Esophagus (tissue), 2 donors: Measurements from ENCODE around the gene FCN1. TPM values are rescaled to one million over a fixed set of nuclear protein-coding genes. Genes with fewer than 3 reads are reported as not detected.

Experiments used
- H3K27ac ChIP-seq, 2 donors: one replicate each; pipeline ENCODE4 v1.5.1; 2013; ENCODE audit warnings: low read depth in 2 of 2, mild to moderate bottlenecking in 2 of 2, inconsistent platforms in 1 of 2, low read length in 1 of 2, moderate library complexity in 1 of 2
- H3K27me3 ChIP-seq, 2 donors: one replicate each; pipeline ENCODE4 v1.6.1; 2013; ENCODE audit warnings: low read length in 2 of 2, control low read depth in 1 of 2, mild to moderate bottlenecking in 1 of 2; ENCODE audit not compliant: insufficient read depth in 2 of 2, control insufficient read depth in 1 of 2
- H3K36me3 ChIP-seq, 2 donors: one replicate each; pipeline ENCODE4 v1.6.1; 2013; ENCODE audit warnings: low read length in 1 of 2; ENCODE audit not compliant: control insufficient read depth in 2 of 2, insufficient read depth in 2 of 2
- H3K4me1 ChIP-seq, 2 donors: one replicate each; pipeline ENCODE4 v1.6.1; 2013; ENCODE audit warnings: low read length in 1 of 2; ENCODE audit not compliant: control insufficient read depth in 2 of 2, insufficient read depth in 2 of 2
- H3K4me3 ChIP-seq, 2 donors: one replicate each; pipeline ENCODE4 v1.5.1; 2013; ENCODE audit warnings: low read length in 2 of 2, mild to moderate bottlenecking in 2 of 2, low read depth in 1 of 2, moderate library complexity in 1 of 2
- H3K9me3 ChIP-seq, 2 donors: one replicate each; pipeline ENCODE4 v1.6.1; 2013; ENCODE audit warnings: mild to moderate bottlenecking in 2 of 2, low read depth in 1 of 2, low read length in 1 of 2, moderate library complexity in 1 of 2; ENCODE audit not compliant: control insufficient read depth in 2 of 2, insufficient read depth in 1 of 2
- WGBS, 2 donors: extraction: QIAGEN DNeasy Blood & Tissue Kit; methylation state at CpG; one replicate each; pipeline ENCODE4 v1.1.7; 2013; 5-methylcytosine and 5-hydroxymethylcytosine counted together
- polyA plus RNA-seq, 2 donors: library from polyadenylated mRNA; stranded (reverse); fragments of 200-250 nt; gene quantifications; one replicate each; pipeline ENCODE4 v1.2.3, GENCODE V29; 2013
- donor health status: healthy with polysubstance abuse.
- donor health status: Bipolar disorder and iron deficiency.

The FCN1 gene
- polyA plus RNA-seq, 2 donors: 0.14 to 0.41 TPM

- H3K36me3 ChIP-seq: no peaks in the 10 kb centered on the region
- H3K9me3 ChIP-seq: no peaks in the 10 kb centered on the region
- WGBS, 2 donors: 64 to 68% methylated on average over 21 of the region's 21 CpGs
- H3K27me3 ChIP-seq: no peaks in the 10 kb centered on the region
- H3K4me3 ChIP-seq: no peak overlapping the region
- H3K27ac ChIP-seq: no peak overlapping the region
- no peaks in the 10 kb centered on the region for H3K4me1 ChIP-seq
Observed at GRCh38 chr9:134938346-134939079, 20.8 kb upstream of the FCN1 start.

GRCh38 chr9:134937566-134938345, 20.0 kb upstream of the FCN1 start:
- no peaks in the 10 kb centered on the region for H3K4me1 ChIP-seq
- H3K4me3 ChIP-seq: no peak overlapping the region
- no peaks in the 10 kb centered on the region for H3K9me3 ChIP-seq
- H3K36me3 ChIP-seq: no peaks in the 10 kb centered on the region
- no peaks in the 10 kb centered on the region for H3K27me3 ChIP-seq
- 70% methylated on average over 11 of the region's 11 CpGs for WGBS, 2 donors
- no peak overlapping the region for H3K27ac ChIP-seq

- Histone ChIP-seq H3K36me3 (no peaks in the 10 kb centered on the region), H3K9me3 (no peaks in the 10 kb centered on the region), H3K4me1 (no peaks in the 10 kb centered on the region), H3K27ac (no peak overlapping the region), H3K4me3 (no peak overlapping the region), H3K27me3 (no peaks in the 10 kb centered on the region)
- WGBS, 2 donors: 79 to 80% methylated on average over 9 of the region's 9 CpGs
Observed at GRCh38 chr9:134937164-134937555, 19.4 kb upstream of the FCN1 start.

GRCh38 chr9:134936346-134937163, 18.8 kb upstream of the FCN1 start:
- no peak overlapping the region for H3K4me3 ChIP-seq
- no peaks in the 10 kb centered on the region for H3K36me3 ChIP-seq
- no peaks in the 10 kb centered on the region for H3K4me1 ChIP-seq
- no peaks in the 10 kb centered on the region for H3K9me3 ChIP-seq
- no peak overlapping the region for H3K27ac ChIP-seq
- H3K27me3 ChIP-seq: no peaks in the 10 kb centered on the region
- 68 to 70% methylated on average over 13 of the region's 13 CpGs for WGBS, 2 donors

- H3K9me3 ChIP-seq: no peaks in the 10 kb centered on the region
- H3K36me3 ChIP-seq: no peaks in the 10 kb centered on the region
- 61 to 72% methylated on average over 27 of the region's 27 CpGs for WGBS, 2 donors
- H3K4me3 ChIP-seq: no peak overlapping the region
- no peaks in the 10 kb centered on the region for H3K27me3 ChIP-seq
- no peaks in the 10 kb centered on the region for H3K4me1 ChIP-seq
- H3K27ac ChIP-seq: no peak overlapping the region
Observed at GRCh38 chr9:134935701-134936345, 18.1 kb upstream of the FCN1 start.

- no peak overlapping the region for H3K4me3 ChIP-seq
- H3K27me3 ChIP-seq: no peaks in the 10 kb centered on the region
- H3K4me1 ChIP-seq: no peaks in the 10 kb centered on the region
- H3K27ac ChIP-seq: no peak overlapping the region
- WGBS, 2 donors: 65 to 68% methylated on average over 17 of the region's 17 CpGs
- H3K36me3 ChIP-seq: no peaks in the 10 kb centered on the region
- H3K9me3 ChIP-seq: no peaks in the 10 kb centered on the region
Observed at GRCh38 chr9:134935056-134935640, 17.4 kb upstream of the FCN1 start.

GRCh38 chr9:134933076-134933659, 15.5 kb upstream of the FCN1 start:
- WGBS, 2 donors: 84 to 87% methylated on average over 10 of the region's 10 CpGs
- Histone ChIP-seq H3K4me1 (no peaks in the 10 kb centered on the region), H3K4me3 (no peak overlapping the region), H3K27me3 (no peaks in the 10 kb centered on the region), H3K27ac (no peak overlapping the region), H3K36me3 (no peaks in the 10 kb centered on the region), H3K9me3 (no peaks in the 10 kb centered on the region)

- 71 to 77% methylated on average over 5 of the region's 5 CpGs for WGBS, 2 donors
- H3K9me3 ChIP-seq: no peaks in the 10 kb centered on the region
- no peaks in the 10 kb centered on the region for H3K36me3 ChIP-seq
- H3K27me3 ChIP-seq: no peaks in the 10 kb centered on the region
- H3K4me3 ChIP-seq: no peak overlapping the region
- H3K27ac ChIP-seq: no peak overlapping the region
- H3K4me1 ChIP-seq: no peaks in the 10 kb centered on the region
Observed at GRCh38 chr9:134932606-134933005, 14.9 kb upstream of the FCN1 start.

- Histone ChIP-seq H3K27me3 (no peaks in the 10 kb centered on the region), H3K4me3 (no peak overlapping the region), H3K9me3 (no peaks in the 10 kb centered on the region), H3K4me1 (no peaks in the 10 kb centered on the region), H3K36me3 (no peaks in the 10 kb centered on the region), H3K27ac (no peak overlapping the region)
- 91% methylated on average over 12 of the region's 12 CpGs for WGBS, 2 donors
Observed at GRCh38 chr9:134932171-134932570, 14.5 kb upstream of the FCN1 start.
